GM23248 (cell line): ENCODE data around the gene TRIM38. TPM values are rescaled to one million over a fixed set of nuclear protein-coding genes. Genes with fewer than 3 reads are reported as not detected.
"Not testable (repeated sequence)": the region's sequence is repeated elsewhere in the genome, so short reads cannot be mapped to it uniquely, and the experiment has no call there.

Experiments
- DNase-seq: peaks from one replicate; pipeline ENCODE4 v3.0.0-alpha.2; 2015
- H2AFZ ChIP-seq: fragments of 200-600 bp; sonication (generic); 2 replicates; pipeline ENCODE4 v1.6.1; 2016; ENCODE audit warnings: antibody characterized with exemption
- H3F3A ChIP-seq: fragments of 200-600 bp; sonication (generic); 2 replicates; pipeline ENCODE4 v1.6.1; 2016; ENCODE audit warnings: mild to moderate bottlenecking, antibody characterized with exemption, mixed run types; ENCODE audit not compliant: insufficient read depth
- H3K27ac ChIP-seq: fragments of 200-600 bp; sonication (generic); 2 replicates; pipeline ENCODE4 v1.5.1; 2016; ENCODE audit warnings: mild to moderate bottlenecking
- H3K27me3 ChIP-seq: fragments of 200-600 bp; sonication (generic); replicated peaks from 2 replicates; pipeline ENCODE4 v1.6.1; 2016; ENCODE audit warnings: mild to moderate bottlenecking; ENCODE audit not compliant: insufficient read depth
- H3K36me3 ChIP-seq: fragments of 200-600 bp; sonication (generic); 2 replicates; pipeline ENCODE4 v1.6.1; 2016; ENCODE audit warnings: low read depth, mild to moderate bottlenecking
- H3K4me1 ChIP-seq: fragments of 200-600 bp; sonication (generic); 2 replicates; pipeline ENCODE4 v1.6.1; 2016; ENCODE audit warnings: mild to moderate bottlenecking; ENCODE audit not compliant: insufficient read depth
- H3K4me2 ChIP-seq: fragments of 200-600 bp; sonication (generic); one replicate; pipeline ENCODE4 v1.6.1; 2016; ENCODE audit warnings: mild to moderate bottlenecking; ENCODE audit not compliant: unreplicated experiment
- H3K4me3 ChIP-seq: fragments of 200-600 bp; sonication (generic); 2 replicates; pipeline ENCODE4 v1.5.1; 2016; ENCODE audit warnings: mild to moderate bottlenecking
- H3K79me2 ChIP-seq: fragments of 200-600 bp; sonication (generic); 2 replicates; pipeline ENCODE4 v1.6.1; 2016; ENCODE audit warnings: mild to moderate bottlenecking; ENCODE audit not compliant: insufficient read depth
- H3K9ac ChIP-seq: fragments of 200-600 bp; sonication (generic); 2 replicates; pipeline ENCODE4 v1.6.1; 2016; ENCODE audit warnings: mild to moderate bottlenecking
- H3K9me2 ChIP-seq: fragments of 200-600 bp; sonication (generic); 2 replicates; pipeline ENCODE4 v1.6.1; 2016; ENCODE audit warnings: mixed run types, mild to moderate bottlenecking, moderate library complexity; ENCODE audit not compliant: insufficient read depth
- H3K9me3 ChIP-seq: fragments of 200-600 bp; sonication (generic); one replicate; pipeline ENCODE4 v1.6.1; 2017; ENCODE audit warnings: low read depth
- H4K20me1 ChIP-seq: fragments of 200-600 bp; sonication (generic); 2 replicates; pipeline ENCODE4 v1.6.0; 2016; ENCODE audit not compliant: insufficient read depth
- EZH2 ChIP-seq: fragments of 200-600 bp; sonication (generic); IDR thresholded peaks from 2 replicates; pipeline ENCODE4 v1.6.1; 2018; ENCODE audit warnings: antibody characterized with exemption, mild to moderate bottlenecking; ENCODE audit not compliant: insufficient read depth, poor library complexity, severe bottlenecking
- EZH2phosphoT487 ChIP-seq: fragments of 200-600 bp; sonication (generic); IDR thresholded peaks from 2 replicates; pipeline ENCODE4 v1.6.1; 2018; ENCODE audit warnings: antibody characterized with exemption, moderate library complexity, mild to moderate bottlenecking, low read depth; ENCODE audit not compliant: insufficient read depth
- WGBS, 2 experiments: methylation state at CpG; one replicate each; pipeline ENCODE4 v1.1.6; 2015 to 2017; ENCODE audit warnings: low lambda C conversion rate in 2 of 2, low coverage in 1 of 2; ENCODE audit errors: missing lambda C conversion rate in 2 of 2; 5-methylcytosine and 5-hydroxymethylcytosine counted together
- in situ Hi-C: fragments of 300-500 bp; cut with MboI; formaldehyde crosslinking; loops from 2 replicates; pipeline ENCODE4 v1.15.0; 2020
- polyA plus RNA-seq: library from polyadenylated mRNA; unstranded; fragments of >200 nt; fragmentation: Nextera tagmentation; extraction: Ambion mirVana; gene quantifications from 2 replicates; pipeline ENCODE4 v1.2.1, GENCODE V29; 2016
- total RNA-seq: library from RNA; depleted of rRNA; stranded (reverse); fragments of >200 nt; shearing (Covaris generic); gene quantifications from 2 replicates; pipeline ENCODE4 v1.2.3, GENCODE V29; 2014

The TRIM38 gene
- total and polyA plus RNA-seq, 2 experiments from 2014 or later, result 7.3 to 7.6 TPM

GRCh38 chr6:26006086-26006939, 43.7 kb downstream of the TRIM38 start:
- H3K79me2 ChIP-seq, result no peaks in the 10 kb centered on the region
- no peaks in the 10 kb centered on the region for H3K36me3 ChIP-seq
- H3K27me3 ChIP-seq, result no peaks in the 10 kb centered on the region
- DNase-seq, result no peak
- in situ Hi-C loops, result no loop called here
- no peak overlapping the region for H3K27ac ChIP-seq
- no peak overlapping the region for H2AFZ ChIP-seq
- H3K4me3 ChIP-seq, result no peak overlapping the region
- no peaks in the 10 kb centered on the region for H3K9me2 ChIP-seq
- no peaks in the 10 kb centered on the region for H4K20me1 ChIP-seq
- no peak overlapping the region for H3K4me2 ChIP-seq
- no peaks in the 10 kb centered on the region for H3F3A ChIP-seq
- TF ChIP-seq EZH2phosphoT487 (no peak), EZH2 (no peak)
- H3K4me1 ChIP-seq, result no peaks in the 10 kb centered on the region
- no peaks in the 10 kb centered on the region for H3K9me3 ChIP-seq
- no peak overlapping the region for H3K9ac ChIP-seq

GRCh38 chr6:26006940-26007305, 44.3 kb downstream of the TRIM38 start:
- H3K9me3 ChIP-seq, H3K27ac ChIP-seq, H3K4me1 ChIP-seq, in situ Hi-C loops, H2AFZ ChIP-seq, H4K20me1 ChIP-seq, H3K79me2 ChIP-seq, DNase-seq, H3K9ac ChIP-seq, H3F3A ChIP-seq, H3K4me2 ChIP-seq, H3K4me3 ChIP-seq, H3K27me3 ChIP-seq, H3K36me3 ChIP-seq, H3K9me2 ChIP-seq: not testable (repeated sequence)
- WGBS, 2 experiments, result 39 to 44% methylated on average over 1 of the region's 1 CpG

- Histone ChIP-seq H3K4me1 (no peaks in the 10 kb centered on the region), H3K4me2 (no peak overlapping the region), H3F3A (no peaks in the 10 kb centered on the region), H3K79me2 (no peaks in the 10 kb centered on the region), H3K4me3 (no peak overlapping the region), H3K9me2 (no peaks in the 10 kb centered on the region), H2AFZ (no peak overlapping the region), H3K9me3 (no peaks in the 10 kb centered on the region), H3K36me3 (no peaks in the 10 kb centered on the region), H3K27me3 (no peaks in the 10 kb centered on the region), H3K27ac (no peak overlapping the region), H4K20me1 (no peaks in the 10 kb centered on the region), H3K9ac (no peak overlapping the region)
- no peak for TF ChIP-seq EZH2
- TF ChIP-seq EZH2phosphoT487, result no peak
- in situ Hi-C loops, result no loop called here
- 69 to 70% methylated on average over 3 of the region's 3 CpGs for WGBS, 2 experiments
- no peak for DNase-seq
Observed at GRCh38 chr6:26008470-26008869, 45.9 kb downstream of the TRIM38 start.

GRCh38 chr6:26009817-26010216, 47.2 kb downstream of the TRIM38 start:
- in situ Hi-C loops, result no loop called here
- no peak overlapping the region for H3K4me3 ChIP-seq
- H3K9ac ChIP-seq, result no peak overlapping the region
- H3K4me2 ChIP-seq, result no peak overlapping the region
- no peak overlapping the region for H2AFZ ChIP-seq
- 97 to 99% methylated on average over 4 of the region's 4 CpGs for WGBS, 2 experiments
- H3K9me2 ChIP-seq, result no peaks in the 10 kb centered on the region
- H3K9me3 ChIP-seq, result no peaks in the 10 kb centered on the region
- H3K36me3 ChIP-seq, result no peaks in the 10 kb centered on the region
- H3K4me1 ChIP-seq, result no peaks in the 10 kb centered on the region
- DNase-seq, result no peak
- H3K79me2 ChIP-seq, result no peaks in the 10 kb centered on the region
- no peaks in the 10 kb centered on the region for H3F3A ChIP-seq
- H4K20me1 ChIP-seq, result no peaks in the 10 kb centered on the region
- TF ChIP-seq EZH2 (no peak), EZH2phosphoT487 (no peak)
- no peak overlapping the region for H3K27ac ChIP-seq
- H3K27me3 ChIP-seq, result no peaks in the 10 kb centered on the region

GRCh38 chr6:26012061-26012460, 49.5 kb downstream of the TRIM38 start:
- Histone ChIP-seq H3K36me3 (no peaks in the 10 kb centered on the region), H2AFZ (no peak overlapping the region), H3K9me3 (no peaks in the 10 kb centered on the region), H3K27ac (no peak overlapping the region), H3K79me2 (no peaks in the 10 kb centered on the region), H3K4me1 (peaks cover 10% of the 10 kb centered on the region; the same call in 1 of the 2 replicates), H4K20me1 (no peaks in the 10 kb centered on the region), H3K4me3 (no peak overlapping the region), H3K4me2 (no peak overlapping the region), H3K9me2 (no peaks in the 10 kb centered on the region), H3K9ac (no peak overlapping the region), H3K27me3 (no peaks in the 10 kb centered on the region), H3F3A (peaks cover 6% of the 10 kb centered on the region)
- 75 to 78% methylated on average over 2 of the region's 2 CpGs for WGBS, 2 experiments
- TF ChIP-seq EZH2phosphoT487 (no peak), EZH2 (no peak)
- no peak for DNase-seq
- in situ Hi-C loops, result no loop called here

- H3K27ac ChIP-seq, H3K79me2 ChIP-seq, H3K4me2 ChIP-seq, H4K20me1 ChIP-seq, H3K9me3 ChIP-seq, H3K4me3 ChIP-seq, H3K9ac ChIP-seq, H3K27me3 ChIP-seq, DNase-seq, H3K36me3 ChIP-seq, in situ Hi-C loops, H3K9me2 ChIP-seq, H2AFZ ChIP-seq: not testable (repeated sequence)
- WGBS, 2 experiments, result 97 to 99% methylated on average over 5 of the region's 5 CpGs
- peaks cover 12% of the 10 kb centered on the region for H3F3A ChIP-seq
- H3K4me1 ChIP-seq, result peaks cover 16% of the 10 kb centered on the region; the same call in 1 of the 2 replicates
Observed at GRCh38 chr6:26014386-26014785, 51.8 kb downstream of the TRIM38 start.
